HFFc6 (cell line): ENCODE measurements around the gene CBY3. TPM values are rescaled to one million over a fixed set of nuclear protein-coding genes. Genes with fewer than 3 reads are reported as not detected.
A peak's percentile ranks its signal among the peaks of the same experiment; 100 is the strongest.
"Not testable (repeated sequence)": the region's sequence is repeated elsewhere in the genome, so short reads cannot be mapped to it uniquely, and the experiment has no call there.

Source experiments
- DNase-seq: peaks from one replicate; pipeline ENCODE4 v3.0.0-alpha.2; 2018
- H3K27ac Mint-ChIP-seq: 2 replicates; pipeline ENCODE4 v1.8.0; 2020; ENCODE audit warnings: mild to moderate bottlenecking, mixed read lengths
- H3K27me3 Mint-ChIP-seq: 2 replicates; pipeline ENCODE4 v1.8.0; 2021; ENCODE audit warnings: mild to moderate bottlenecking, moderate library complexity, mixed read lengths; ENCODE audit not compliant: insufficient read depth
- H3K36me3 Mint-ChIP-seq: 2 replicates; pipeline ENCODE4 v1.8.0; 2021; ENCODE audit warnings: low read depth, mixed read lengths
- H3K4me1 Mint-ChIP-seq: 2 replicates; pipeline ENCODE4 v1.8.0; 2020; ENCODE audit warnings: low read depth, mixed read lengths
- H3K4me3 Mint-ChIP-seq: 2 replicates; pipeline ENCODE4 v1.8.0; 2020; ENCODE audit warnings: mild to moderate bottlenecking, moderate library complexity, mixed read lengths
- H3K9me3 Mint-ChIP-seq: 2 replicates; pipeline ENCODE4 v1.8.0; 2020; ENCODE audit warnings: mild to moderate bottlenecking, mixed read lengths
- CTCF ChIP-seq: fragments of 200-600 bp; sonication (generic); IDR thresholded peaks from 2 replicates; pipeline ENCODE4 v1.5.0; 2021; ENCODE audit warnings: antibody characterized with exemption, mild to moderate bottlenecking
- total RNA-seq, 6 experiments: library from RNA; stranded (reverse); fragmentation: NEBNext Ultra II Directional; extraction: Animal tissue kit (Norgen Biotek cat#: 25700); gene quantifications; 2 replicates in 1 of 6; 3 replicates in 5 of 6; pipeline ENCODE4 v1.2.3, GENCODE V29; 2021

CBY3 gene
- total RNA-seq, 6 experiments from 2014 or later, result not detected

- H3K4me1 Mint-ChIP-seq, result peaks cover 12% of the 10 kb centered on the region
- H3K27ac Mint-ChIP-seq, result no peak overlapping the region
- no peak for TF ChIP-seq CTCF
- peaks cover 4% of the 10 kb centered on the region for H3K36me3 Mint-ChIP-seq
- H3K4me3 Mint-ChIP-seq, result no peak overlapping the region
- no peaks in the 10 kb centered on the region; the same call in 1 of the 2 replicates for H3K27me3 Mint-ChIP-seq
- no peak for DNase-seq
- H3K9me3 Mint-ChIP-seq, result no peaks in the 10 kb centered on the region
These were observed 13.7 kb upstream of the CBY3 start for GRCh38 chr5:179694561-179694960.

- not testable (repeated sequence) for H3K9me3 Mint-ChIP-seq, H3K4me3 Mint-ChIP-seq, H3K27ac Mint-ChIP-seq, H3K4me1 Mint-ChIP-seq, DNase-seq, H3K36me3 Mint-ChIP-seq, H3K27me3 Mint-ChIP-seq
These were observed 8.4 kb upstream of the CBY3 start for GRCh38 chr5:179689212-179689611.

- Mint-ChIP-seq H3K4me1 (peaks cover 8% of the 10 kb centered on the region; the same call in 1 of the 2 replicates), H3K9me3 (no peaks in the 10 kb centered on the region), H3K36me3 (no peaks in the 10 kb centered on the region), H3K27ac (no peak overlapping the region), H3K4me3 (no peak overlapping the region; the same call in 1 of the 2 replicates), H3K27me3 (no peaks in the 10 kb centered on the region; the same call in 1 of the 2 replicates)
- no peak for DNase-seq
- TF ChIP-seq CTCF, result no peak
These were observed 637 bp downstream of the CBY3 start for GRCh38 chr5:179680014-179680779.

- no peak for DNase-seq
- Mint-ChIP-seq H3K9me3 (no peaks in the 10 kb centered on the region), H3K4me3 (0 out of 2 replicates have a peak overlapping the region, but pooled peaks have one; percentile 20), H3K36me3 (no peaks in the 10 kb centered on the region), H3K27ac (no peak overlapping the region), H3K27me3 (no peaks in the 10 kb centered on the region; the same call in 1 of the 2 replicates), H3K4me1 (peaks cover 8% of the 10 kb centered on the region; the same call in 1 of the 2 replicates)
- peak; percentile 44 for TF ChIP-seq CTCF
These were observed 1.7 kb downstream of the CBY3 start for GRCh38 chr5:179679014-179679674.

- Mint-ChIP-seq H3K27ac (peak overlapping the region; percentile 89), H3K9me3 (no peaks in the 10 kb centered on the region), H3K36me3 (no peaks in the 10 kb centered on the region)
These were observed 2.4 kb downstream of the CBY3 start for GRCh38 chr5:179678223-179679013.

More at GRCh38 chr5:179678223-179679013, 2.4 kb downstream of the CBY3 start:
- Mint-ChIP-seq H3K4me1 (peaks cover 8% of the 10 kb centered on the region; the same call in 1 of the 2 replicates), H3K4me3 (peak overlapping the region; percentile 98), H3K27me3 (no peaks in the 10 kb centered on the region; the same call in 1 of the 2 replicates)
- peak; percentile 85 for DNase-seq
- no peak for TF ChIP-seq CTCF
